DND-41 (cell line): ENCODE results near the gene SPACDR.

ENCODE experiments used
- CTCF ChIP-seq: IDR thresholded peaks from 2 replicates; pipeline ENCODE4 v1.5.1; 2012; ENCODE audit warnings: borderline replicate concordance, low read length, moderate library complexity, mild to moderate bottlenecking; ENCODE audit not compliant: poor library complexity, severe bottlenecking; ENCODE audit errors: extremely low read depth
- EZH2 ChIP-seq: IDR thresholded peaks from 3 replicates; pipeline ENCODE4 v1.6.1; 2012; ENCODE audit warnings: borderline replicate concordance, low read depth, mild to moderate bottlenecking, moderate library complexity, low read length, inconsistent platforms; ENCODE audit not compliant: severe bottlenecking

GRCh38 chr7:100496509-100496908 lies 32.4 kb upstream of the SPACDR start:
- TF ChIP-seq EZH2 (no peak), CTCF (no peak)
